SK-N-SH (cell line): ENCODE results near the gene NPIPA1. TPM values are rescaled to one million over a fixed set of nuclear protein-coding genes. Genes with fewer than 3 reads are reported as not detected.

Experiments used
- CTCF ChIA-PET: fragments of 300-600, 350-600 bp; formaldehyde crosslinking; extraction: SDS; loops from one replicate; lab custom pipeline; 2021; lab: Yijun Ruan, JAX
- POLR2A ChIA-PET: fragments of 350-600 bp; sonication (Branson Sonifier 250); formaldehyde crosslinking; extraction: SDS; loops from one replicate; lab custom pipeline; 2020; ENCODE audit warnings: antibody characterized with exemption, inconsistent platforms; lab: Yijun Ruan, JAX
- DNase-seq: peaks from one replicate; pipeline ENCODE4 v3.0.0; 2012
- H2AFZ ChIP-seq: fragments of 200-600 bp; sonication (generic); 2 replicates; pipeline ENCODE4 v1.8.1; 2016; ENCODE audit warnings: antibody characterized with exemption, mild to moderate bottlenecking, low read depth
- H3F3A ChIP-seq: fragments of 200-600 bp; sonication (generic); replicated peaks from 2 replicates; pipeline ENCODE3; 2016; ENCODE audit warnings: antibody characterized with exemption, mild to moderate bottlenecking; ENCODE audit not compliant: insufficient read depth
- H3K27ac ChIP-seq, 2 experiments: fragments of 200-500 bp in 1 of 2; fragments of 200-600 bp in 1 of 2; sonication (Bioruptor generic) in 1 of 2; sonication (generic), shearing (Covaris generic) in 1 of 2; 2 replicates each; pipeline versions ENCODE4 v1.5.1 to v1.6.1; 2014 to 2016; ENCODE audit warnings: low read depth in 2 of 2, inconsistent platforms in 1 of 2, low read length in 1 of 2, mild to moderate bottlenecking in 1 of 2, mixed read lengths in 1 of 2
- H3K27me3 ChIP-seq: fragments of 200-600 bp; sonication (generic), shearing (Covaris generic); 2 replicates; pipeline ENCODE4 v1.6.1; 2016; ENCODE audit warnings: mixed run types; ENCODE audit not compliant: insufficient read depth
- H3K36me3 ChIP-seq, 2 experiments: fragments of 200-500 bp in 1 of 2; fragments of 200-600 bp in 1 of 2; sonication (Bioruptor generic) in 1 of 2; sonication (generic) in 1 of 2; replicated peaks in 1 of 2; 2 replicates each; pipeline versions ENCODE3 to v1.5.1; 2014 to 2016; ENCODE audit warnings: low read length in 1 of 2, mild to moderate bottlenecking in 1 of 2; ENCODE audit not compliant: insufficient read depth in 2 of 2, control insufficient read depth in 1 of 2
- H3K4me1 ChIP-seq, 2 experiments: fragments of 200-500 bp in 1 of 2; fragments of 200-600 bp in 1 of 2; sonication (Bioruptor generic) in 1 of 2; sonication (generic), shearing (Covaris generic) in 1 of 2; 2 replicates each; pipeline versions ENCODE4 v1.5.1 to v1.6.1; 2014 to 2016; ENCODE audit warnings: low read depth in 1 of 2, low read length in 1 of 2, mixed run types in 1 of 2; ENCODE audit not compliant: insufficient read depth in 2 of 2, control insufficient read depth in 1 of 2
- H3K4me2 ChIP-seq: fragments of 200-600 bp; sonication (generic), shearing (Covaris generic); 2 replicates; pipeline ENCODE4 v1.6.1; 2017; ENCODE audit warnings: mixed run types
- H3K4me3 ChIP-seq, 2 experiments: fragments of 200-500 bp in 1 of 2; fragments of 200-600 bp in 1 of 2; sonication (Bioruptor generic) in 1 of 2; sonication (generic), shearing (Covaris generic) in 1 of 2; 2 replicates each; pipeline versions ENCODE4 v1.5.1 to v1.8.1; 2014 to 2016; ENCODE audit warnings: low read depth in 2 of 2, inconsistent platforms in 1 of 2, low read length in 1 of 2, mild to moderate bottlenecking in 1 of 2, mixed read lengths in 1 of 2, moderate library complexity in 1 of 2
- H3K79me2 ChIP-seq: fragments of 200-600 bp; sonication (generic); 2 replicates; pipeline ENCODE4 v1.8.1; 2017; ENCODE audit warnings: mild to moderate bottlenecking; ENCODE audit not compliant: insufficient read depth
- H3K9ac ChIP-seq: fragments of 200-600 bp; sonication (generic); 2 replicates; pipeline ENCODE4 v1.6.1; 2017; ENCODE audit warnings: mixed run types
- H3K9me2 ChIP-seq: fragments of 200-600 bp; sonication (generic); 2 replicates; pipeline ENCODE4 v1.6.1; 2017; ENCODE audit warnings: mixed run types
- H3K9me3 ChIP-seq: fragments of 200-600 bp; sonication (generic); 2 replicates; pipeline ENCODE4 v1.6.1; 2017; ENCODE audit warnings: mixed run types, mild to moderate bottlenecking, moderate library complexity
- H4K20me1 ChIP-seq: fragments of 200-600 bp; sonication (generic); 2 replicates; pipeline ENCODE4 v1.6.1; 2017; ENCODE audit warnings: mild to moderate bottlenecking, mixed run types; ENCODE audit not compliant: insufficient read depth
- CHD2 ChIP-seq: fragments of 150-350 bp; IDR thresholded peaks from 2 replicates; pipeline ENCODE4 v1.6.1; 2018; ENCODE audit warnings: low read length; ENCODE audit not compliant: partially characterized antibody
- ELF1 ChIP-seq: IDR thresholded peaks from 2 replicates; pipeline ENCODE4 v1.4.0; 2012
- EZH2phosphoT487 ChIP-seq: fragments of 200-600 bp; sonication (generic); IDR thresholded peaks from 2 replicates; pipeline ENCODE4 v1.6.1; 2017; ENCODE audit warnings: low read depth, mixed run types, mild to moderate bottlenecking, antibody characterized with exemption, moderate library complexity, borderline replicate concordance
- FOXJ3 ChIP-seq: sonication (generic); formaldehyde crosslinking; IDR thresholded peaks from 2 replicates; pipeline ENCODE4 v1.5.1; 2020; ENCODE audit warnings: mild to moderate bottlenecking, missing genetic modification reagents
- FOXM1 ChIP-seq: IDR thresholded peaks from 2 replicates; pipeline ENCODE4 v1.4.0; 2012; ENCODE audit warnings: low read depth, mild to moderate bottlenecking
- GABPA ChIP-seq: IDR thresholded peaks from 2 replicates; pipeline ENCODE4 v1.4.0; 2012; ENCODE audit warnings: low read depth, mild to moderate bottlenecking
- GATA2 ChIP-seq: sonication (generic); formaldehyde crosslinking; IDR thresholded peaks from 2 replicates; pipeline ENCODE4 v1.5.0; 2020; ENCODE audit warnings: mild to moderate bottlenecking, missing genetic modification reagents
- IRF3 ChIP-seq: fragments of 150-350 bp; IDR thresholded peaks from 2 replicates; pipeline ENCODE4 v1.6.1; 2016; ENCODE audit warnings: mild to moderate bottlenecking, low read depth, low read length
- MXI1 ChIP-seq: IDR thresholded peaks from 2 replicates; pipeline ENCODE4 v1.6.1; 2012; ENCODE audit warnings: mild to moderate bottlenecking, low read depth, low read length, improper control_type of control experiment
- NFIC ChIP-seq: IDR thresholded peaks from 2 replicates; pipeline ENCODE4 v1.4.0; 2012; ENCODE audit warnings: borderline replicate concordance
- PBX3 ChIP-seq: IDR thresholded peaks from 2 replicates; pipeline ENCODE4; 2012
- SIN3A ChIP-seq: IDR thresholded peaks from 2 replicates; pipeline ENCODE4 v1.6.1; 2012; ENCODE audit warnings: low read depth, mild to moderate bottlenecking, low read length, moderate library complexity, borderline replicate concordance
- SMC3 ChIP-seq: IDR thresholded peaks from 2 replicates; pipeline ENCODE4 v1.6.1; 2012; ENCODE audit warnings: low read depth, low read length, improper control_type of control experiment
- TAF1 ChIP-seq: IDR thresholded peaks from 2 replicates; pipeline ENCODE4 v1.6.1; 2012; ENCODE audit warnings: low read depth, mild to moderate bottlenecking, low read length, moderate library complexity, borderline replicate concordance
- TEAD4 ChIP-seq: IDR thresholded peaks from 2 replicates; pipeline ENCODE4 v1.4.0; 2012; ENCODE audit warnings: mild to moderate bottlenecking, borderline replicate concordance; ENCODE audit not compliant: insufficient read depth
- USF1 ChIP-seq: IDR thresholded peaks from 2 replicates; pipeline ENCODE4 v1.4.0; 2012; ENCODE audit warnings: low read depth, borderline replicate concordance
- WGBS: methylation state at CpG from one replicate; pipeline ENCODE4 v1.1.6; 2017; ENCODE audit warnings: low lambda C conversion rate; 5-methylcytosine and 5-hydroxymethylcytosine counted together
- polyA plus RNA-seq, 3 experiments: library from polyadenylated mRNA; depleted of rRNA; stranded (reverse); fragments of >200 nt; gene quantifications; 2 replicates each; pipeline ENCODE4 v1.2.3, GENCODE V29; 2012
- TF ChIP-seq, protein P1 (sequence below): IDR thresholded peaks from 2 replicates; pipeline ENCODE4 v1.4.0; 2012; ENCODE audit warnings: low read depth

The NPIPA1 gene
- polyA plus RNA-seq, 1 of the 3 experiments (the other 2 are of a cell fraction) = 66.7 TPM

DNA sequence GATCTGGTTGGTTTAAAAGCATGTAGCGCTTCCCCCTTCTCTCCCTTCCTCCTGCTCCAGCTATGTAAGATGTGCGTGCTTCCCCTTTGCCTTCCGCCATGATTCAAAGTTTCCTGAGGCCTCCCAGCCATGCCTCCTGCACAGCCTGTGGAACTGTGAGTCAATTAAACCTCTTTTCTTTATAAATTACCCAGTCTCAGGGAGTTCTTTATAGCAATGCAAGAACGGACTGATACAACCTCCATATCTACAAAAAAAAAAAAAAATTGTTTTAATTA lies 21.0 kb downstream of the NPIPA1 start:
- H3K79me2 ChIP-seq = no peaks in the 10 kb centered on the region
- POLR2A ChIA-PET = no interaction called here
- no peaks in the 10 kb centered on the region for H3K9me2 ChIP-seq
- H3F3A ChIP-seq = no peaks in the 10 kb centered on the region
- TF ChIP-seq SMC3 (no peak), GABPA (no peak), EZH2phosphoT487 (no peak), ELF1 (no peak), FOXM1 (no peak), SIN3A (no peak), FOXJ3 (CRISPR knock-in tag) (no peak)
- TF ChIP-seq, protein P1, sequence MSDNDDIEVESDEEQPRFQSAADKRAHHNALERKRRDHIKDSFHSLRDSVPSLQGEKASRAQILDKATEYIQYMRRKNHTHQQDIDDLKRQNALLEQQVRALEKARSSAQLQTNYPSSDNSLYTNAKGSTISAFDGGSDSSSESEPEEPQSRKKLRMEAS = no peak
- TF ChIP-seq, all 33 proteins: peak for 0
- Histone ChIP-seq H3K27me3 (no peaks in the 10 kb centered on the region), H4K20me1 (no peaks in the 10 kb centered on the region), H3K4me1 (no peaks in the 10 kb centered on the region), H3K4me3 (no peak overlapping the region), H3K36me3 (no peaks in the 10 kb centered on the region), H3K4me2 (no peak overlapping the region), H2AFZ (no peak overlapping the region), H3K27ac (no peak overlapping the region), H3K9me3 (peaks cover under 1% of the 10 kb centered on the region; the same call in 1 of the 2 replicates), H3K9ac (no peak overlapping the region)
- no peak for DNase-seq
- CTCF ChIA-PET = interaction anchor here (1.2 kb wide), 1 partner anchor 38 kb away, joined by 3 read pairs; no protein-coding TSS in a partner anchor
- 90% methylated on average over 4 of the region's 4 CpGs for WGBS

DNA sequence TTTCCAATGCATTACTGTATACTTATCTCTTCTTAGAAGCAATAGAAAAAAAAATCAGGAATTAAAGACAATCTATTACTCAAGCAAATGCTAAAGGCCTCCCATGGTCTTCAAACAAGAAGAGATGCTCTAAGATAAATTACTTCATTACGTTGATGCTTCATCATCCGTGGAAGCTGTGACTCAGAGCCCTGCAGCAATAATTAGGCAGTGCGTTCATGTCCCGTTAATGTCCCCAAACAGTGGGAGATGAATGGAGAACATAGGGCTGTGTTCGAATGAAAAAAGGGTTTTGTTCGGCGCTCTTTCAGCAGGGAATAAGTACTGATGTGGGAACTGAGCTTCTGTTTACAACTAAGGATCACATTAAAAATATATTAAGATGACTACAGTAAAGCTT lies 21.7 kb downstream of the NPIPA1 start:
- no peaks in the 10 kb centered on the region for H3K4me1 ChIP-seq
- no peak overlapping the region for H3K27ac ChIP-seq
- H2AFZ ChIP-seq = no peak overlapping the region
- H3K9me3 ChIP-seq = peaks cover 7% of the 10 kb centered on the region; the same call in 1 of the 2 replicates
- ChIA-PET POLR2A (no interaction called here), CTCF (interaction anchor here (1.2 kb wide), 1 partner anchor 38 kb away, joined by 3 read pairs; no protein-coding TSS in a partner anchor)
- H4K20me1 ChIP-seq = no peaks in the 10 kb centered on the region
- DNase-seq = no peak
- H3K9me2 ChIP-seq = no peaks in the 10 kb centered on the region
- no peak overlapping the region for H3K9ac ChIP-seq
- H3K4me3 ChIP-seq = no peak overlapping the region
- H3K27me3 ChIP-seq = no peaks in the 10 kb centered on the region
- TF ChIP-seq TEAD4 (no peak), IRF3 (no peak), CHD2 (no peak), TAF1 (no peak), USF1 (no peak), PBX3 (no peak), GATA2 (CRISPR knock-in tag) (no peak), SMC3 (no peak), FOXJ3 (CRISPR knock-in tag) (no peak), MXI1 (no peak), NFIC (no peak), FOXM1 (no peak), EZH2phosphoT487 (no peak)
- TF ChIP-seq, protein P1 = no peak
- TF ChIP-seq, all 33 proteins: peak for 0
- 56% methylated on average over 7 of the region's 7 CpGs for WGBS
- Histone ChIP-seq H3K4me2 (no peak overlapping the region), H3F3A (no peaks in the 10 kb centered on the region), H3K36me3 (no peaks in the 10 kb centered on the region), H3K79me2 (no peaks in the 10 kb centered on the region)
